Fibroblast of the conjunctiva (primary cell): ENCODE results near the gene RHO.

ENCODE experiments used
- DNase-seq: peaks from one replicate; pipeline ENCODE4 v3.0.0-alpha.2; 2010; ENCODE audit warnings: low read depth

The RHO gene

GRCh38 chr3:129579991-129580390 is 51.6 kb downstream of the RHO start:
- DNase-seq = no peak

- DNase-seq = no peak
These were observed 53.2 kb downstream of the RHO start for GRCh38 chr3:129581623-129582022.

GRCh38 chr3:129582799-129583198 is 54.4 kb downstream of the RHO start:
- DNase-seq = no peak

GRCh38 chr3:129583289-129583688 is 54.9 kb downstream of the RHO start:
- no peak for DNase-seq

GRCh38 chr3:129584631-129585030 is 56.2 kb downstream of the RHO start:
- DNase-seq = no peak
